ENCODE measurements around the gene CNGA1. TPM values are rescaled to one million over a fixed set of nuclear protein-coding genes. Genes with fewer than 3 reads are reported as not detected.

CNGA1 gene
- 1 to 10 TPM in 2 of 10 donors, under 1 TPM in 8; 0.23 to 1.4 (median 0.50) TPM for polyA plus RNA-seq (ENCODE audit: insufficient read length in 10 of 10)
- long read RNA-seq, donor 1 = 0 reads
- long read RNA-seq, donor 2 = 0 reads
- long read RNA-seq, donor 3 = 0 reads
- long read RNA-seq, donor 4 = 0 reads
- long read RNA-seq, donor 5 = 0 reads
- long read RNA-seq, donor 6 = 0 reads
- long read RNA-seq, donor 7 = 0 reads
- long read RNA-seq, donor 8 = 0 reads
- long read RNA-seq, donor 9 = 0 reads

GRCh38 chr4:48016141-48017107 lies at the start of gene CNGA1, which contains the start of gene NIPAL1:
CNGA1 (minus strand) TSS chr4:48016681; CDS start chr4:47952689, 63,992 bp downstream.
NIPAL1 (plus strand) TSS chr4:48016772; CDS start chr4:48016840, 68 bp downstream.
- peak in 2 of 3 donors; percentile 48 to 71 for DNase-seq

DNA sequence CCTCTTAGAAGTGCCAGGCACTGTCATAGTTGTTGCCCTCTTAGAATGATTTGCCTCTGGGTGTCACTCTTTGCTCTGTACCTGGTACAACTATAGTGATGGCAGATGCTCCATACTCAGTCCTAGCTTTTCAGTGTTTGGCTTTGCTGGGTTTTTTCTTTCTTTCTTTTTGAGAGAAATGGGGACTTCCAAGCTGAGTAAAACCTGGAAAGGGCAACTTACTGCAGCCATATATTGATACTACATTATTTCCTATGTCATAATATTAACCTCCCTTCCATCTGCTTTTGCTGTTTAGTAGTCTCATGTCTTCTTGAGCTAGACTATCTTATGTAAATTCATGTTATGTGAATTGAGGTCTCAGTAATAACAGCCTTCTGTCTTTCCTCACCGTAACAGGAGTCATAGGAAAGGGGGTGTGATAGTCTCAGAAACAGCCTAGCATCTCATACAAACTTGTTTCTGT lies 49.1 kb upstream of the CNGA1 start:
- no peak for DNase-seq

DNA sequence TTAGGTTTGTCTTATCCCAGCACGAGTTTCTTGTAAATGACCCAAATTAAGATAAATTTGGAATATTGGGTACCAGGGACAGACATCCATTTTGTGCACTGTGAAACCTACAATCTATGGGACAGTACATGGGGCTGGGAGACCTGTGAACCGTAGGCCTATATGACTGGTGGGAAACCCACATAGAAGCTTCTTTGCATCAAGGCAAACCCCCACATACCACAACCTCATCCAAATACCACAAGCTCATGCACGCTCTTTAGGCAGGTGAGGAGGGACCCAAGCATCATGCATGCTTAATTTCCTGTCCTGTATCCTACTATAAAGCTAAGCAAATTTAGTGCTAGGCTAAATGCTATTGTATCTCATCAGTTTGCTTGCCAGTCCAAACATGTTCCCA lies 47.9 kb upstream of the CNGA1 start:
- no peak for DNase-seq

DNA sequence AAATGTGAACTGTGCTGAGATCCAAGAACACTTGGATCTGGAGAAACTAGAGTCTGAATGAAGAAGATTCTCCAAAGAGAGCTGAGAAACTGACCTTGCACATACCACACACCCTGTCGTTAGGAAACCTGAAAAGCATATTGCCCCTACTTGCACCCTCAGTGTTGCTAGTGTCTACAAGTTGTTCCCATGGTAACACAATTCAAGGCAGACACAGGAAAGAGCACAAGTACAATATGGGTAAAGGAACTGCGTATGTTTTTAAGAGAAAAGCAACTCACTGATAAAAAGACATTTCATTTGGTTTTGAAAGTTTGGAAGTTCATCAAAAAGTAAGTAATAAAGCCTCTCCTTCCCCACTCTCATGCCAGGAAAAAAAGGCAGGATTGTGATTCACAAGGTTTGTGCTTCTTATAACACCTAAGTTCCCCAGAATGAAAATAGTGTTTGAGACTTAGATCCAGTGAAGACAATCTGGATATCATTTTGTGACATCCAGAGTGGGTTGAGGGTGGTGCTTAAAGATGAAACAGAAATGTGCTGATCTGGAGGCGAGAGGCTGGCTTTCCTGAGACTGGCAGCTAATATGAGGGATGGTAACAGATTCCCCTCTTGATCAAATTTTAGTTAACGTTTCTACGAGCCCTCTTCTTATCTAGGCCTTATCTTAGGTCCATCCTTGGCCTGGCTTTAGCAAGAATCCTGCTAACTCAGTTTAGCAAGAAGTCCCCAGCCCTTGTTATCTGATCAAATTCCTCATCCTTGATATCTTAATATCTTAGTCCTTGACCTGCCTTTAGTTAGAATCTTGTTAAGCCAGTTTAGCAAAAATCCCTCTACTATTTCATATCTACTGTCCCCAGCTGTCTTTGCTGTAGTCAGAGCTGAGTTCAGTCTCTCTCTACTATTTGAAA lies 42.4 kb upstream of the CNGA1 start:
- no peak for DNase-seq

DNA sequence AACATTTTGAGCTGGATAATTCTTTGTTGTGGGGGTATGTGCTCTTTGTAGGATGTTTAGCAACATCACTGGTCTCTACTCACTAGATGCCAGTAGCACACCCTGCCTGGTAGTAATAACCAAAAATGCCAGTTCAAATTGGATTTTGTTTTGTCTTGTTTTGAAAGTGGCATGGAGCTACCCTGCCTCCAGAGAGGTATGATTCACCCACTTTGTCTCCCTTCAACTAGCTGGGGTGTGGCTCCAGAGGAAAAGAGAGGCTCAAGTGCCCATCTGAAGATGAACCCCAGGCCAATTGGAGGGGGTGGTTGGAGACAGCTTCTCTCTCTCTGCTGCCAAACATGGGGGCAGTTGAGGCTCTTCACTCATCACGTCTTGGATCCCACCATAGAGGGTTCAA lies 34.6 kb upstream of the CNGA1 start:
- DNase-seq = no peak

- no peak for DNase-seq
Measured at GRCh38 chr4:48049483-48049882, 33.0 kb upstream of the CNGA1 start.

GRCh38 chr4:48047896-48048295 lies 31.4 kb upstream of the CNGA1 start:
- DNase-seq = no peak

DNA sequence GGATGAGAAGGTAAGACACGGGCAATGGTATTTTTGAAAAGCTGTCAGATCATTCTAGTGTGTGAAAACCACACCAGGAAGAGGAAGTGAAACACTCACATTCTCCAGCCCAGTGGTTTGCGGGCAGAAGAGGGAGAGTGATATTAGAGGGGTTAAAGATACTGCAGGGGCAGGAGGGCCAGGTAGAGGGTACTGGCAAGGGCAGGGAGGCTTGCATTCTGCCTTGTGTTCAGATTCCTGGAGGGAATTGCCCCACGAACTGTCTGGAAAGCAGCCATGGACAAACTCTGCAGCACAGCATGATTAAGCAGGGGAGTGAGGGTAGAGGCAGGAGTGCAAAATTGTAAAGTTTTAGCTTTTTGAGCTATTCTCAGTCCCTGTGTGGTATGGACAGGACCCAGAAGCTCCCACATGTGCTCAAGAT lies 31.0 kb upstream of the CNGA1 start:
- DNase-seq = peak in 1 of 3 donors; percentile 26

DNA sequence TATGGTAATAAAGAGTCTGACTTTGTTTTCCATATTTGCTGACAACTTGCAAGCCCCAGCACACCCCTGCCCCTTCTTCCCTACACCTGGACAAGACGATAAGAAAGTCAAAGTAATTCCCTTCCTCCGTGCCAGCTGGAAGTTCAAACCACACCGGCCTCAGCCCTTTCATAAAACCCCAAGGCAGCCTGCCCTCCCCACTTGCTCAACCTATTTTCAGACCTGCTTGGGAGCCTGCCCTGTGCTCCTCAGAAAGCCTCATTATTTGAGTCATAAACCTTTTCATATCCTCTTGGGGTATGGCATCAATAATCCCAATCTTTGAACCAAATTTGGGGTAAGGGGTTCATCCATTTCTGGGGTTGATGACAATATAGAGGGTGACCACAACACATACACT lies 29.6 kb upstream of the CNGA1 start:
- DNase-seq = no peak

DNA sequence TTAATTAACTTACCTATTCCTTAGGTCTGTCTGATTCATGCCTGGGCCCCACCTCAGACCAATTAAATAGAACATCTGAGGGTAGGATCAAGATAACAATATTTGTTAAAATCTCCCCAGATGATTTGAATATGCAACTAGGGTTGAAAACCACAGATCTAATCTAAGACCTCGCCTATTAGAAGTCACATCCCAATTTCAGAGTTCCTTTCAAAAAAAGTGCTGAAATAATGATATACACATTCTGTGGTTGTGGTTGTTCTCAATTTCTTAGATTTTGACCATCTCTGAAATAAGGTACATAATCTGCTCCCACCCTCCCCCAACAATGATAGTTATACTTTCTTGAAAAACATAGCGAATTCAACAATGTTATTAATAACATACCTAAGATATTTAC lies 27.8 kb upstream of the CNGA1 start:
- no peak for DNase-seq

DNA sequence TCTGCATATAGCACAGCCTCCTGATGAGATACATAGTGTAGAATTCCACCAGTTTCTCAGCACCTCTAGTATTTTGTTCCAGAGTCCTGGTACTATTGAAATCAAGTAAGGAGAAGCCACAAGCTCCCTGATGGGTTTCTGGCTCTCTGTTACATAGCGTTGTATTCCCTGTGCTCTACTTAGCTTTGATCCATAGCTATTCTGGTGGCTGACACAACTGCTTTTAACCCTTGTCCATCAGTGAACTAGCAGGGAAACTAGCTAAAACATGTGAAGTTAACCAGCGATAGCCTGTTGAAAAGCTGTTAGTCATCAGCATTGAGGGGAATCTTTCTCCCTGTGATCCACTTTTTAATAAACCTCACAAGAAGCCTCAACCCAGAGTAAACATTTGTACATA lies 27.0 kb upstream of the CNGA1 start:
- no peak for DNase-seq

DNA sequence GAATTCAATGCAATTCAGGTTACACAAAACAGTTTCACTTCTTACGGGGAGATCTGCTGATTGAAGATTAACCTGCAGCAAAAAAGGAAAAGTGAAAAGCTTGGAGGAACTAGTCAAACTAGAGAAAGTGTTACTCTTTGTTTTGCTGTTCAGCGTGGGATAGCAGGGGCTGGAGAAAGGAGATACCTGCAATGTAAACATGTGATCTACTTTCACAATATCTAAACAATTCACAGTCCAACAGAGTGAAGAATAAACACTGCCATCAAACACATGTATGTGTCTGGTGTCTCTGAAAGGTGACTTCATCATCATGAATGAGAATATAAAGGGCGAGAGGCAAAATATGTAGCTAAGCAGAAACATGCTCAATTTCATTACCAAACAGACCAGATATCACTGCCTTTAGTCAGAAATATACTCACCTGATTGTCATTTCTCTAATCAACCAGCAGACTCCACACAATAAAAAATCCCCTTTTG lies 26.5 kb upstream of the CNGA1 start:
- DNase-seq = no peak

DNA sequence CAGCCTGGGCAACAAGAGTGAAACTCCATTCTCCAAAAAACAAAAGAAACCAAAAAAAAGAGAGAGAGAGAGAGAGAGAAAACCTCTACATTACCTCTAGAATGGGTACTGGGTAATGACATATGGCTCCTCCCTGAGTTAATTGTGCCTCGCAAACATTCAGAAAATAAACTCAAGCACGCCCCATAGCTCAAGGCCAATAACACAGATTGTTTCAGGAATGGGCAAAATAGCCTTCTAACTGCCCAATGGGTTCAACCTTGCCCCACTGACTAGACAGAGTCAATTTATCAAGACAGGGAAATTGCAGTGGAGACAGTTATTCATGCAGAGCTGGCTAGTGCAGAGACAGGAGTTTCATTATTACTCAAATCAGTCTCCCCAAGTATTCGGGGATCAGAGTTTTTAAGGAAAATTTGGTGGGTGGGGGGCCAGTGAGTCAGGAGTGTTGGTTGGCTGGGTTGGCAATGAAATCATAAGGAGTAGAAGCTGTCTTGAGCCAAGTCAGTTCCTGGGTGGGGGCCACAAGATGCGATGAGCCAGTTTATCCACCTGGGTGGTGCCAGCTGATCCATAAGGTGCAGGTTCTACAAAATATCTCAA lies 25.2 kb upstream of the CNGA1 start:
- no peak for DNase-seq

DNA sequence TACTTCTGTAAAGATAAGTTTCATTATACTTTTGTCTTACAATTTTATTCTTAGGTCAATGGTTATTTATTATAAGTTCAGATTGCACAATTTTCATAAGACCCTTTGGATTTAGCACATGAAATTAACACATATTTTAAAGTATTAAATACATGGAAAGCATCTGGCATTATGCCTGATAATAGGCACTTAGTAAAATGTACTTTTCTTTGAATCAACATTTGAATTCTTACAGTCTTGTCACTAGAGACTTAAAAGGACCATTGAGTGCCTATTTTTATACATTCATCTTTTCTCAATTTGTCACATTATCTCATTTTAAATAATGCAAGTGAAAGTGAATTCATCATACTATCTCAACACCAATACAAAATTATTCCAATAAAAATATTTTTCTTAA lies 23.1 kb upstream of the CNGA1 start:
- no peak for DNase-seq

DNA sequence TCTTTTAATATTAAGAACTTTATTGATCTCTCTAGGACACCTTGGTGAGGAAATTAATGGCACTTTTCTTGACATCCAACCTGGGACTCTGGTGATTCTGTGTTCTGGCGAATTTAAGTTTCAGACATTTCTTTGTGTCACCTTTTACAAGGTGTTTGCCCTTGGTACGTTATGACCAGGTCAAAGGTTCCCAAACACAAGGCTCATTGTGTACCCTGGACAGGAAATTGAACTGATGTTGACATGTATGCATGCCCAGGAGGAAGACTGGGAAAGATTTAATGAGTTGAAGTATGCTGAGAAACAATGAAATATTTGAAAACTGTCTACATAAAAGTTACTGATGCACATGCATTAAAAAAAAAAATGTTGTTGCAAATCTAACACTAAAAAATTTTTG lies 22.2 kb upstream of the CNGA1 start:
- DNase-seq = no peak

DNA sequence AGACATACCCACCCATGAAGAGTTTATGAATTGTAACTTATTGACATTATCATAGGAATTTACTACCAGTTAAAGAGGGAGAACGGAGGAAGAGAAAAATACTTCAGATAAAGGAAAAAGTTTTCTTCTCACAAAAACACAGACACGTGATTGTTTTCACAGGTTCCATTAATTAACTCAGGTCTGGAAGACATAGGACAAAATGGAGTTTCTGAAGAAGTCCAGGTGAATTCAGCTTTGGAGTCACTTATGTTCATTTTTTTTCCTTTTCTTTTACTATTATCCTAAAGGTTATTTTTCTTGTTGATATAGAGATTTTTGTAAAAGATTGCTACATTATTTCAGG lies 20.6 kb upstream of the CNGA1 start:
- no peak for DNase-seq

GRCh38 chr4:48035952-48036351 lies 19.5 kb upstream of the CNGA1 start:
- no peak for DNase-seq

DNA sequence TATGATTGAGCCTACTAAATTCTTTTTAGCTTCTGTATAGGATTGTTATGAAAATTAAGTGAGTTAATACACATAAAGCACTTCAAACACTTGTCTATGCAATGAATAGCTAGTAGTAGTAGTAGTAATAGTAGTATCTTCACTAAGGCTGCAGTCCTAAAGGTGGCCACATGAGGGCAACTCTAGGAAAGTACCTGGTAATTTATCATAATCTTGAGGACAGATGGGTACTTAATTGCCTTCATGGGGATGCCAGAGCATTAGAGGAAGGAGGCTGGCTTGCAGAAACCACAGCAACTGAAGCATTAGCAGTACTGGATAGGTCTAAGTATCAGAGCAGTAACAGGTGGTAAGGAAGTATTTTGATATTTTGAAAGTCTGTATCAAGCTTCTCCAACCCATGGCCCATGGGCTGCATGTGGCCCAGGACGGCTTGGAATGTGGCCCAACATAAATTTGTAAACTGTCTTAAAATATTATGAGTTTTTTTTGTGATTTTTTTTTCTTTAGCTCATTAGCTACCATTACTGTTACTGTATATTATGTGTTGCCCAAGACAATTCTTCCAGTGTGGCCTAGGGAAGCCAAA lies 17.4 kb upstream of the CNGA1 start:
- DNase-seq = no peak

DNA sequence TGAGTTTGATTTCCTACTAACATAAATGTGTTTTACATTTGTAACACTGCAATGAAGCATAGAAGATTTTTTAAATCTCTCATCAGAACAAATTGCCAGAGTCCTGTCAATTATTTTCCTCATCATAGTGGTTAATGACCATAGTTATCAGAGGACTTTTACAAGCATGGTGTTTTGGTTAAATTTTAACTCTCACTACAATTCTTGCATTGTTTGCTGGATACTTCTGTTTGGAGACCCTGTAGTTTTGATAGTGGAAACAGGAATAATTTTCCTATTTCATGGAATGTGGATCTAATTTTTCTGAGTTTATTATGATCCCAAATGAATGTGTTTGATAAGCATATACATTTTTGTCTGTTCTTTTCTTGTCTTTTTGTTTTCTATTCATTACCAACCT lies 16.9 kb upstream of the CNGA1 start:
- no peak for DNase-seq

GRCh38 chr4:48032721-48033120 lies 16.2 kb upstream of the CNGA1 start:
- DNase-seq = no peak
